HPDE6-E6E7 (cell line): ENCODE measurements around the gene NPLOC4.

Experiments
- DNase-seq: peaks from one replicate; pipeline ENCODE4 v3.0.0; 2011; ENCODE audit warnings: missing footprints; ENCODE audit errors: extremely low spot score

Gene NPLOC4

GRCh38 chr17:81662002-81662401, 25.1 kb upstream of the NPLOC4 start:
- DNase-seq = no peak

- no peak for DNase-seq
These were observed 23.5 kb upstream of the NPLOC4 start for GRCh38 chr17:81660441-81660840.

- DNase-seq = no peak
These were observed 22.1 kb upstream of the NPLOC4 start for GRCh38 chr17:81659038-81659437.

- DNase-seq = no peak
These were observed 19.9 kb upstream of the NPLOC4 start for GRCh38 chr17:81656835-81657234.

GRCh38 chr17:81656118-81656743, 19.3 kb upstream of the NPLOC4 start, which contains the start of gene PDE6G:
Gene PDE6G, minus strand, starts transcription at chr17:81656542. Its CDS starts 3,237 bp downstream, at chr17:81653305.
- DNase-seq = no peak

GRCh38 chr17:81655378-81656117, 18.6 kb upstream of the NPLOC4 start:
- DNase-seq = no peak

- DNase-seq = no peak
These were observed 16.2 kb upstream of the NPLOC4 start for GRCh38 chr17:81652906-81653771.

GRCh38 chr17:81651692-81652091, 14.8 kb upstream of the NPLOC4 start:
- DNase-seq = peak; percentile 70

- no peak for DNase-seq
These were observed 14.0 kb upstream of the NPLOC4 start for GRCh38 chr17:81650951-81651350.

GRCh38 chr17:81648707-81649085, 11.8 kb upstream of the NPLOC4 start:
- no peak for DNase-seq

GRCh38 chr17:81648013-81648706, 11.2 kb upstream of the NPLOC4 start:
- no peak for DNase-seq

- no peak for DNase-seq
These were observed 10.7 kb upstream of the NPLOC4 start for GRCh38 chr17:81647640-81648012.

- no peak for DNase-seq
These were observed 10.1 kb upstream of the NPLOC4 start for GRCh38 chr17:81646869-81647600.

GRCh38 chr17:81644976-81645952, 8.4 kb upstream of the NPLOC4 start:
- no peak for DNase-seq

GRCh38 chr17:81644496-81644895, 7.6 kb upstream of the NPLOC4 start:
- DNase-seq = no peak

- peak; percentile 99 for DNase-seq
These were observed 5.0 kb upstream of the NPLOC4 start for GRCh38 chr17:81641825-81642489.

GRCh38 chr17:81640011-81640410, 3.1 kb upstream of the NPLOC4 start:
- DNase-seq = no peak

GRCh38 chr17:81638683-81639082, 1.8 kb upstream of the NPLOC4 start:
- no peak for DNase-seq

- DNase-seq = peak; percentile 41
These were observed 873 bp downstream of the NPLOC4 start for GRCh38 chr17:81635973-81636504.
